GM23338 (cell line): ENCODE measurements around the gene TXNDC17. TPM values are rescaled to one million over a fixed set of nuclear protein-coding genes. Genes with fewer than 3 reads are reported as not detected.

ENCODE experiments used
- ATAC-seq: fragments of 200-7000 bp; cut with Tn5 transposase; 3 replicates; pipeline ENCODE4 v1.9.1; 2020
- DNase-seq: peaks from one replicate; pipeline ENCODE4 v3.0.0-alpha.2; 2015; ENCODE audit warnings: low spot score
- H2AFZ ChIP-seq: fragments of 200-600 bp; sonication (generic); 2 replicates; pipeline ENCODE4 v1.8.0; 2016; ENCODE audit warnings: antibody characterized with exemption, mild to moderate bottlenecking, moderate library complexity
- H3F3A ChIP-seq: fragments of 200-600 bp; sonication (generic); replicated peaks from 2 replicates; pipeline ENCODE4 v1.8.0; 2017; ENCODE audit warnings: antibody characterized with exemption, mixed run types, low read depth
- H3K27ac ChIP-seq: fragments of 200-600 bp; sonication (generic); 2 replicates; pipeline ENCODE4 v1.6.1; 2016; ENCODE audit warnings: low read depth
- H3K27me3 ChIP-seq: fragments of 200-600 bp; sonication (generic); 2 replicates; pipeline ENCODE4 v1.8.0; 2016; ENCODE audit warnings: mild to moderate bottlenecking, mixed run types, moderate library complexity; ENCODE audit not compliant: insufficient read depth
- H3K36me3 ChIP-seq: fragments of 200-600 bp; sonication (generic); 2 replicates; pipeline ENCODE4 v1.8.0; 2016; ENCODE audit warnings: mild to moderate bottlenecking; ENCODE audit not compliant: insufficient read depth
- H3K4me1 ChIP-seq: fragments of 200-600 bp; sonication (generic); 2 replicates; pipeline ENCODE4 v1.8.0; 2016; ENCODE audit warnings: mild to moderate bottlenecking, moderate library complexity; ENCODE audit not compliant: insufficient read depth
- H3K4me2 ChIP-seq: fragments of 200-600 bp; sonication (generic); 2 replicates; pipeline ENCODE4 v1.7.1; 2017; ENCODE audit warnings: mixed run types
- H3K4me3 ChIP-seq: fragments of 200-600 bp; sonication (generic); 2 replicates; pipeline ENCODE4 v1.6.1; 2016; ENCODE audit warnings: mixed run types
- H3K79me2 ChIP-seq: fragments of 200-600 bp; sonication (generic); replicated peaks from 2 replicates; pipeline ENCODE4 v1.8.0; 2017; ENCODE audit warnings: mild to moderate bottlenecking; ENCODE audit not compliant: insufficient read depth
- H3K9me2 ChIP-seq: fragments of 200-600 bp; sonication (generic); 2 replicates; pipeline ENCODE4 v1.8.0; 2017; ENCODE audit not compliant: insufficient read depth
- H4K20me1 ChIP-seq: fragments of 200-600 bp; sonication (generic); replicated peaks from 2 replicates; pipeline ENCODE4 v1.8.0; 2017; ENCODE audit warnings: mild to moderate bottlenecking; ENCODE audit not compliant: insufficient read depth
- H3K27ac Mint-ChIP-seq: 2 replicates; pipeline ENCODE4 v1.8.0; 2020; ENCODE audit warnings: inconsistent platforms, mild to moderate bottlenecking, moderate library complexity, mixed read lengths
- H3K27me3 Mint-ChIP-seq: 3 replicates; pipeline ENCODE4 v1.8.0; 2022; ENCODE audit warnings: low read depth, mild to moderate bottlenecking, moderate library complexity, mixed read lengths, inconsistent platforms; ENCODE audit not compliant: insufficient read depth, poor library complexity
- H3K36me3 Mint-ChIP-seq: 3 replicates; pipeline ENCODE4 v1.8.0; 2021; ENCODE audit warnings: low read depth, mild to moderate bottlenecking, inconsistent platforms, moderate library complexity, mixed read lengths
- H3K4me1 Mint-ChIP-seq: 3 replicates; pipeline ENCODE4 v1.8.0; 2020; ENCODE audit warnings: mild to moderate bottlenecking, inconsistent platforms, mixed read lengths
- H3K4me3 Mint-ChIP-seq: 3 replicates; pipeline ENCODE4 v1.8.0; 2021; ENCODE audit warnings: moderate library complexity, mild to moderate bottlenecking, inconsistent platforms, mixed read lengths
- H3K9me3 Mint-ChIP-seq: 3 replicates; pipeline ENCODE4 v1.8.0; 2020; ENCODE audit warnings: moderate library complexity, mild to moderate bottlenecking, inconsistent platforms, mixed read lengths
- CREB1 ChIP-seq: fragments of 250-450 bp; sonication (Bioruptor Pico); IDR thresholded peaks from 2 replicates; pipeline ENCODE4 v1.5.0; 2020; ENCODE audit warnings: low read depth, mild to moderate bottlenecking, moderate library complexity
- EZH2 ChIP-seq: fragments of 200-600 bp; sonication (generic); IDR thresholded peaks from one replicate; pipeline ENCODE4 v1.8.0; 2017; ENCODE audit warnings: antibody characterized with exemption, mild to moderate bottlenecking, low read depth; ENCODE audit not compliant: unreplicated experiment
- EZH2phosphoT487 ChIP-seq: fragments of 200-600 bp; sonication (generic); IDR thresholded peaks from one replicate; pipeline ENCODE4 v1.8.1; 2018; ENCODE audit warnings: antibody characterized with exemption; ENCODE audit not compliant: unreplicated experiment
- JUNB ChIP-seq: IDR thresholded peaks from one replicate; pipeline ENCODE4 v1.6.1; 2016; ENCODE audit warnings: antibody characterized with exemption; ENCODE audit not compliant: unreplicated experiment
- NANOG ChIP-seq: IDR thresholded peaks from 2 replicates; pipeline ENCODE4 v1.6.1; 2016; ENCODE audit warnings: antibody characterized with exemption, borderline replicate concordance
- POLR2AphosphoS5 ChIP-seq: IDR thresholded peaks from 2 replicates; pipeline ENCODE4 v1.6.1; 2016; ENCODE audit warnings: antibody characterized with exemption, low read depth
- REST ChIP-seq: IDR thresholded peaks from one replicate; pipeline ENCODE4 v1.6.1; 2018; ENCODE audit warnings: antibody characterized with exemption; ENCODE audit not compliant: unreplicated experiment
- STAT1 ChIP-seq: IDR thresholded peaks from one replicate; pipeline ENCODE4 v1.6.1; 2016; ENCODE audit warnings: antibody characterized with exemption; ENCODE audit not compliant: unreplicated experiment
- ZNF114 ChIP-seq: fragments of 250-450 bp; sonication (Bioruptor Pico); IDR thresholded peaks from 2 replicates; pipeline ENCODE4 v1.5.0; 2020; ENCODE audit warnings: mild to moderate bottlenecking, moderate library complexity
- ZNF331 ChIP-seq: fragments of 250-450 bp; sonication (Bioruptor Pico); IDR thresholded peaks from 2 replicates; pipeline ENCODE4 v1.5.0; 2020; ENCODE audit warnings: low read depth, mild to moderate bottlenecking, moderate library complexity
- polyA plus RNA-seq: library from polyadenylated mRNA; unstranded; fragments of >200 nt; fragmentation: Nextera tagmentation; extraction: Ambion mirVana; gene quantifications from 2 replicates; pipeline ENCODE4 v1.2.1, GENCODE V29; 2016
- total RNA-seq: library from RNA; depleted of rRNA; stranded (reverse); fragments of >200 nt; shearing (Covaris generic); gene quantifications from 2 replicates; pipeline ENCODE4 v1.2.3, GENCODE V29; 2014
- TF ChIP-seq, protein P1 (sequence below), 2 experiments: fragments of 200-600 bp in 1 of 2; sonication (generic) in 1 of 2; conservative IDR thresholded peaks; 2 replicates each; pipeline versions ENCODE4 v1.5.1 to v1.6.1; 2016 to 2017; ENCODE audit warnings: antibody characterized with exemption in 2 of 2, low read depth in 2 of 2, mild to moderate bottlenecking in 2 of 2, moderate library complexity in 1 of 2

TXNDC17 gene
- total and polyA plus RNA-seq, 2 experiments from 2014 or later = 202 to 887 TPM

GRCh38 chr17:6686026-6686425 lies 45.2 kb downstream of the TXNDC17 start (continued):
- no peak for TF ChIP-seq EZH2
- TF ChIP-seq ZNF114 (CRISPR knock-in tag) = no peak
- TF ChIP-seq, protein P1, sequence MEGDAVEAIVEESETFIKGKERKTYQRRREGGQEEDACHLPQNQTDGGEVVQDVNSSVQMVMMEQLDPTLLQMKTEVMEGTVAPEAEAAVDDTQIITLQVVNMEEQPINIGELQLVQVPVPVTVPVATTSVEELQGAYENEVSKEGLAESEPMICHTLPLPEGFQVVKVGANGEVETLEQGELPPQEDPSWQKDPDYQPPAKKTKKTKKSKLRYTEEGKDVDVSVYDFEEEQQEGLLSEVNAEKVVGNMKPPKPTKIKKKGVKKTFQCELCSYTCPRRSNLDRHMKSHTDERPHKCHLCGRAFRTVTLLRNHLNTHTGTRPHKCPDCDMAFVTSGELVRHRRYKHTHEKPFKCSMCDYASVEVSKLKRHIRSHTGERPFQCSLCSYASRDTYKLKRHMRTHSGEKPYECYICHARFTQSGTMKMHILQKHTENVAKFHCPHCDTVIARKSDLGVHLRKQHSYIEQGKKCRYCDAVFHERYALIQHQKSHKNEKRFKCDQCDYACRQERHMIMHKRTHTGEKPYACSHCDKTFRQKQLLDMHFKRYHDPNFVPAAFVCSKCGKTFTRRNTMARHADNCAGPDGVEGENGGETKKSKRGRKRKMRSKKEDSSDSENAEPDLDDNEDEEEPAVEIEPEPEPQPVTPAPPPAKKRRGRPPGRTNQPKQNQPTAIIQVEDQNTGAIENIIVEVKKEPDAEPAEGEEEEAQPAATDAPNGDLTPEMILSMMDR (conservative IDR thresholded peaks at IDR 0.05; ENCODE audit: low read depth in 2 of 2) = no peak
- TF ChIP-seq CREB1 = no peak
- TF ChIP-seq NANOG = no peak
- TF ChIP-seq REST = no peak

DNA sequence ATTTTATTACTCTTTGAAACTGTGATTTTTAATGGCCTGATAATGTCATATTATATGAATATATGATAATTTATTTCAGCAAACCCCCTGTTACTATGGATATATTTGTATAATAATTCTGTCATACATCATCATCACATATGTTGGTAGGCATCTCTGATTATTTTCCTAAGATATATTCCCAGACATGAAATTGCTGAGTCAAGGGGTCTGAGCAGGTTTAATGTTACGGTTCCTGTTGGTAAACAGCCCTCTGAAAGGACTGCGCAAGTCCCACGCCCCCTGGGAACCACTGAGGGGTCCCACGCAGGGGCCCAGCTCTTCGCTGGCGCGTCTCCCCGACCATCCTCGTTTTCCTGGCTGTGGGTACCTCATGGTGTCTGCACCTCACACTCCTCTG lies 48.1 kb downstream of the TXNDC17 start:
- ATAC-seq (no peak), DNase-seq (no peak)
- no peaks in the 10 kb centered on the region for H4K20me1 ChIP-seq
- no peak overlapping the region for H3K4me2 ChIP-seq
- no peak overlapping the region for H2AFZ ChIP-seq
- H3K9me2 ChIP-seq = no peaks in the 10 kb centered on the region
- H3K27ac Mint-ChIP-seq = no peak overlapping the region
- H3K27ac ChIP-seq = no peak overlapping the region
- peaks cover 12% of the 10 kb centered on the region for H3K27me3 Mint-ChIP-seq
- H3K36me3 ChIP-seq = no peaks in the 10 kb centered on the region
- H3K4me3 Mint-ChIP-seq = no peak overlapping the region
- H3F3A ChIP-seq = no peaks in the 10 kb centered on the region
- H3K4me3 ChIP-seq = no peak overlapping the region
- peaks cover 3% of the 10 kb centered on the region; the same call in 1 of the 3 replicates for H3K4me1 Mint-ChIP-seq
- H3K4me1 ChIP-seq = no peaks in the 10 kb centered on the region
- H3K27me3 ChIP-seq = no peaks in the 10 kb centered on the region
- no peaks in the 10 kb centered on the region; the same call in 2 of the 3 replicates for H3K36me3 Mint-ChIP-seq
- H3K79me2 ChIP-seq = no peaks in the 10 kb centered on the region
- 0 out of 3 replicates have a peak, but pooled peaks cover 3% of the 10 kb centered on the region for H3K9me3 Mint-ChIP-seq
- TF ChIP-seq ZNF331 (CRISPR knock-in tag) (no peak), ZNF114 (CRISPR knock-in tag) (no peak), REST (no peak), POLR2AphosphoS5 (no peak), JUNB (no peak), STAT1 (no peak), EZH2phosphoT487 (no peak), CREB1 (no peak)
